ENCODE measurements around the gene ZDHHC7.

- TF ChIP-seq POLR2A (IDR thresholded peaks at IDR 0.05; ENCODE audit: low read length) (no peak), GATA1 (IDR thresholded peaks at IDR 0.05; ENCODE audit: low read depth, low read length) (no peak)
Observed at GRCh38 chr16:84965428-84966415, 45.6 kb downstream of the ZDHHC7 start.

Data from erythroblast (primary cell).